ENCODE data around the gene EMID1.
A peak's percentile ranks its signal among the peaks of the same experiment; 100 is the strongest.

DNA sequence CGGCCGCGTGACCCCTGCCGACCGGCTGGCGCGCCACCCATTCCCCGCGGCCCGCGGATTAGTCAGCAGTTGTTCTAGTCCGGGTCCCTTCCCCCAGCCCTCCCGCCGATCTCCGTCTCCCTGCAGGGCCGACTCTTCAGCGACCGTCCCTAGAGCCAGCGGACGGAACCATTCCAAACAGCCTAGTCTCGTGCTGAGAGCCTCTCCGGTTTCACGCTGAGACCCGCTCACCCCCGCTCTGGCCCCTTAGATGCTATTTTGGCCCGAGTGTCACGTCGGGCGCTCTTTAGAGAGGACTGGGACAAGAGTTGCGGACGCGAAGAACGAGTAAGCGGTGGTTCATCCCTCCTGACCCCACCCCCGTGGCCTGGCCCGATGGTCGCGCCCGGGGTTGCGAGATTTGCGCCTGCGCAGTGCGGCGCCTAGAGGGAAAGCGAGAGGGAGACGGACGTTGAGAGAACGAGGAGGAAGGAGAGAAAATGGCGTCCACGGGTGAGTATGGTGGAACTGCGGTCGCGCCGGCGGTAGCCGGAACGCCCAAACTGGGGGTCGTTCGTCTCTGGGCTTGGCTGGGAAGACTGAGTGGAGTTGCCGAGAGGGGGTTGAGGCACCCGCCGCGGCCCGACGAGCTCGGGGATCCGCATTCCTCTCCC is 62.3 kb downstream of the EMID1 start, which contains the start of the genes EWSR1 and RHBDD3:
- TF ChIP-seq HMGA2 (CRISPR knock-in tag; IDR thresholded peaks at IDR 0.05) (peak; percentile 18; the same call in 1 of the 2 replicates), KAT7 (CRISPR knock-in tag; IDR thresholded peaks at IDR 0.05; ENCODE audit: borderline replicate concordance) (no peak), ZNF121 (CRISPR knock-in tag; IDR thresholded peaks at IDR 0.05) (no peak), CREB1 (CRISPR knock-in tag; IDR thresholded peaks at IDR 0.05) (no peak), ZBTB43 (CRISPR knock-in tag; IDR thresholded peaks at IDR 0.05) (no peak; the same call in 1 of the 2 replicates), CBFB (CRISPR knock-in tag; IDR thresholded peaks at IDR 0.05; ENCODE audit: low read depth) (0 out of 2 replicates have a peak, but pooled peaks have one; percentile 87), TCF7 (CRISPR knock-in tag; IDR thresholded peaks at IDR 0.05; ENCODE audit: low read depth) (no peak)
- TF ChIP-seq, protein P1, sequence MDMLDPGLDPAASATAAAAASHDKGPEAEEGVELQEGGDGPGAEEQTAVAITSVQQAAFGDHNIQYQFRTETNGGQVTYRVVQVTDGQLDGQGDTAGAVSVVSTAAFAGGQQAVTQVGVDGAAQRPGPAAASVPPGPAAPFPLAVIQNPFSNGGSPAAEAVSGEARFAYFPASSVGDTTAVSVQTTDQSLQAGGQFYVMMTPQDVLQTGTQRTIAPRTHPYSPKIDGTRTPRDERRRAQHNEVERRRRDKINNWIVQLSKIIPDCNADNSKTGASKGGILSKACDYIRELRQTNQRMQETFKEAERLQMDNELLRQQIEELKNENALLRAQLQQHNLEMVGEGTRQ (CRISPR knock-in tag; IDR thresholded peaks at IDR 0.05) = peak; percentile 1; the same call in 1 of the 2 replicates
- TF ChIP-seq, protein P2, sequence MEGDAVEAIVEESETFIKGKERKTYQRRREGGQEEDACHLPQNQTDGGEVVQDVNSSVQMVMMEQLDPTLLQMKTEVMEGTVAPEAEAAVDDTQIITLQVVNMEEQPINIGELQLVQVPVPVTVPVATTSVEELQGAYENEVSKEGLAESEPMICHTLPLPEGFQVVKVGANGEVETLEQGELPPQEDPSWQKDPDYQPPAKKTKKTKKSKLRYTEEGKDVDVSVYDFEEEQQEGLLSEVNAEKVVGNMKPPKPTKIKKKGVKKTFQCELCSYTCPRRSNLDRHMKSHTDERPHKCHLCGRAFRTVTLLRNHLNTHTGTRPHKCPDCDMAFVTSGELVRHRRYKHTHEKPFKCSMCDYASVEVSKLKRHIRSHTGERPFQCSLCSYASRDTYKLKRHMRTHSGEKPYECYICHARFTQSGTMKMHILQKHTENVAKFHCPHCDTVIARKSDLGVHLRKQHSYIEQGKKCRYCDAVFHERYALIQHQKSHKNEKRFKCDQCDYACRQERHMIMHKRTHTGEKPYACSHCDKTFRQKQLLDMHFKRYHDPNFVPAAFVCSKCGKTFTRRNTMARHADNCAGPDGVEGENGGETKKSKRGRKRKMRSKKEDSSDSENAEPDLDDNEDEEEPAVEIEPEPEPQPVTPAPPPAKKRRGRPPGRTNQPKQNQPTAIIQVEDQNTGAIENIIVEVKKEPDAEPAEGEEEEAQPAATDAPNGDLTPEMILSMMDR (IDR thresholded peaks at IDR 0.05) = no peak

Data from WTC11 (cell line).